GM18909 (cell line): Measurements from ENCODE around the gene MANEAL.

ENCODE experiments used
- ATAC-seq: cut with Tn5 transposase; IDR thresholded peaks from one replicate; pipeline ENCODE4 v1.9.1; 2021; ENCODE audit warnings: mild to moderate bottlenecking; ENCODE audit not compliant: unreplicated experiment, poor library complexity

Gene MANEAL

GRCh38 chr1:37778654-37779053 lies 15.0 kb upstream of the MANEAL start:
- ATAC-seq: no peak

- no peak for ATAC-seq
Measured at GRCh38 chr1:37782491-37782890, 11.2 kb upstream of the MANEAL start.

GRCh38 chr1:37792943-37793686 lies 532 bp upstream of the MANEAL start:
- no peak for ATAC-seq

- no peak for ATAC-seq
Measured at GRCh38 chr1:37794372-37795339, 1.0 kb downstream of the MANEAL start.

- no peak for ATAC-seq
Measured at GRCh38 chr1:37795340-37796125, 1.9 kb downstream of the MANEAL start.

DNA sequence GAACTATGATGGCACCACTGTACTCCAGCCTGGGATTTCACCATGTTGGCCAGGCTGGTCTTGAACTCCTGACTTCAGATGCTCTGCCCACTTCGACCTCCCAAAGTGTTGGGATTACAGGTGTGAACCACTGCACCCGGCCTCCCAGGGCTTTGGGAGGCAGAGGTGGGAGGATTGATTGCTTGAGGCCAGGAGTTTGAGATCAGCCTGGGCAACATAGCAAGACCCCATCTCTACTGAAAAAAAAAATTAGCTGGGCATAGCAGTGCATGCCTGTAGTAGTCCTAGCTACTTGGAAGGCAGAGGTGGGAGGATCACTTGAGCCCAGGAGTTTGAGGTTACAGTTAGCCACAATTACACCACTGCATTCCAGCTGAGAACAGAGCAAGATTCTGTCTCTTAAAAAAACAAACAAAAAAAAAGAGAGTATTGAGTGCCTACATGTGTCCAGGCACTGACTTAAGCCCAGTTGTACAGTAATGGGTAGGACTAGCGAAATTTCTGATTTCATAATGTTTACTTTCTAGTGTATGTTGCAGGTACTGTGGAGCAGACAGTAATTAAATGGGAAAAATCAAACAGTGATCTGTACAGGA lies 4.2 kb downstream of the MANEAL start:
- no peak for ATAC-seq

GRCh38 chr1:37802439-37802838 lies 8.8 kb downstream of the MANEAL start:
- no peak for ATAC-seq

- no peak for ATAC-seq
Measured at GRCh38 chr1:37807220-37807554, 13.5 kb downstream of the MANEAL start.

DNA sequence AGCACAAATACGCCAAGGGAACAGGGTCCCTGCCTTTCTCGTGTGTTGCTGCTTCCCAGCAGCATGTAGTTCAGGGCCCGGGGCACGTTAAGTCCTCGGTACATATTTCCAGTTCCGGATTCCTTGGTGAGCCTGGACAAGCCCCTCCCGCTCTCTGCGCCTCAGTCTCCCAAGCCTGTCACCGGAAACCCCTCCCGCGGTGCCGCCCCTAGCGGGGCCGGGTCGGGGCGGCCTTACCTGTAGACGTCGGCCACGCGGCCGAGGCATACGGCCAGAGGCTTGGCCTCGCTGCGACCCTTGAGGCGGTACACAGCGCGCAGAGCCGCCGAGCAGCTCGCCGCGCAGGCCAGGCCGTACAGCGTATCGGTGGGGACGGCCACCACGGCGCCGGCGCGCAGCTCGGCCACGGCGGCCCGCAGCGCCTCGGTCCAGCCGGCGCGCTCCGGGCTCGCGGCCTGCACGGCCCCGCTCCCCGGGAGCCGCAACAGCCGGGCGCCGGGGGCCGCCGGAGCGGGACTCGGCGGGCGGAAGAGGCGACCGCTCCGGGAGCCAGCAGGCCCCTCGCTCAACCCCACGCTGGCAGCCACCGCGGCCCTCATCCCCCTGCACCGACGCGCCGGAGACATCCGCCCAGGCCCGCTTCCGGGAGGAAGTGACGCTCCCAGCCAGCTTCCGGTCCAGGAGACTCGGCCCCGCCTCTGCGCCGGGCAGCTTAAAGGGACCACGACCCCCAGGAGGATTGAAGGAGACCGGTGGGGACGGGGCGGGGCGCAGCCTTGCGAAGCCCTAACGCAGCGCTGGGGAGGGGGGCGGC lies 14.1 kb downstream of the MANEAL start, which contains the start of the genes C1orf122 and YRDC:
Gene C1orf122 (plus strand): TSS at position 236 of the 814 bp plus-strand sequence. CDS start 615 bp downstream, outside the sequence.
Gene YRDC (minus strand): TSS at position 654 of the 814 bp plus-strand sequence. CDS start 28 bp downstream, at position 626.
- peak; percentile 87 for ATAC-seq

DNA sequence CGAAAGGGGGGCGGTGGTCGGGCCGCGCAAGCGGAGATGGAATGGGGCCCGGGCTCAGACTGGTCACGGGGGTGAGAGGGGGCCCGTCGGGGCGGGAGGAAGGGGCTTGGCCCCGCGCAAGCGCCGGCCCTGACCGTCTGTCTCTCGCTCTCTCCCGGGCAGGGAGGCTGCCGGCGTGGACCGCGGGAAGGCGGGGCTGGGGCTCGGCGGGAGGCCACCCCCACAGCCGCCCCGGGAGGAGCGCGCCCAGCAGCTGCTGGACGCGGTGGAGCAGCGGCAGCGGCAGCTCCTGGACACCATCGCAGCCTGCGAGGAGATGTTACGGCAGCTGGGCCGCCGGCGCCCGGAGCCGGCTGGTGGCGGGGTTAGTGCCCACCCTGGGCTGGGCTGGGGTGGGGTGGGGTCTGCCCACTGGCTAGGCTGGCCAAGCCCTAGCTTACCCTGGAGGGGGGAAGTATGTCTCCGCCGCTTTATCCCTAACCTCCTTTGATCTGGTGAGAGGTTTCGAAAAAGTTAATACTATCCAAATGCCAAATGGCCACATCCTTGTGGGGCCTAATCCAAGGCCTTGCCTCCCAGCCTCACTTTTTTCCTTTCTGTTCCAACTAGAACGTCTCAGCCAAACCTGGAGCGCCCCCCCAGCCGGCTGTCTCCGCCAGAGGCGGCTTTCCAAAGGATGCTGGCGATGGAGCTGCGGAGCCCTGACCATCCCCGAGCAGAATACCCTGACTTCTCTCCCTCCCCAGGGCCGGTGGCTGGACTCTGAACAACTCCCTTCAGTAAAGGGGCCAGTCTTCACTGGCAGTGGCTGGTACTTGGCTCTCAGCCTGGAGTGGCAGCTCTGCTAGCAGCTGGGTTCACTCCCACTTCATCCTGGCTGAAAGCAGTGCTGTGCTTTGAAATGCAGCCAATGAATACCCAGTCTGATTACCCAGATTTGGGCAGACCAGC lies 15.0 kb downstream of the MANEAL start:
- ATAC-seq: peak; percentile 34

DNA sequence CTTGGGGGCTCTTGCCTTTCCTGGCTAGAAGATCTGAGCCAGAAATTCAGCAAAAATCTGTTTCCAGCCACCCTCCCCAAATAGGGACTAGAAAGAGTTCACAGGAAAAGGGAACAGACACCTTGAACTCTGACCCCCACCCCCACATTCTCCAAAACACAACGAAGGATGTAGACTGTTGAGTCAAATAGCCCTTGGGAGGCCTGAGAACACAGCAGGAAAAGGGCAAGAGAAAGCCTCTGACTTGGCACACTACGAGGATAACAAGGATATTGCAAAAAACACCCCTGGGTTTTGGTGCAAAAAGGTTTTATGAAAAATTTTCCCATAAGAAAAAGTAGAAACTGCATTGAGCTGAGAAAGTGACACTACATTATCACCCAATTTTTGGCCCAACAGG lies 16.3 kb downstream of the MANEAL start:
- no peak for ATAC-seq

DNA sequence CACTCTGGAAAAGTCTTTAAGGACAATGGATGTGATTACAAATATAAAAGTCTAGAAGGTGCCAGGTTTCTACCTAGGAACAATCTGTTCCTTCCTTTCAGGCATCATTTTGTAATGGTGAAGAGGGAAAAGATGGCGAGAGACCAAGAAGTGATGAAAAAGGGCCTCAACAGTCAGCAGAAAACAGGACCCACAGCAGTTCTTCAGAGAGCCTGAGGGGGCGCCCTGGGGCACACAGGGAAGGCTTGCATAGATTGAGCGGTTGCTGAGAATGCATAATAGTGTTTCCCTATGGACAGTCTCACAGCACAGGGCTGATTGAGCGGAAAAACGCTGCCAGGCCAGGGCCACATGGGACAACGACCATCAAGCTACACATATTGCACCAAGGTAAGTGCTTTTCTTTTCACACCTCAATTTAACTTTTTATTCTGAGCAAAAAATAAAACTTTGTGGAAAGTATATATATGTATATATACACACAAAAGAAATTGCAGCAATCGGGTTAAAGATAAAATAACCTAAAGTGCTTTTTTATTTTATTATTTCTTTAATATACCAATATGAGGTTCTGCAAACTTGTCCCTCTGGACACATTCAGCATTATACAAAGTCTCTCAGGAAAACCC lies 17.5 kb downstream of the MANEAL start:
- ATAC-seq: peak; percentile 36

DNA sequence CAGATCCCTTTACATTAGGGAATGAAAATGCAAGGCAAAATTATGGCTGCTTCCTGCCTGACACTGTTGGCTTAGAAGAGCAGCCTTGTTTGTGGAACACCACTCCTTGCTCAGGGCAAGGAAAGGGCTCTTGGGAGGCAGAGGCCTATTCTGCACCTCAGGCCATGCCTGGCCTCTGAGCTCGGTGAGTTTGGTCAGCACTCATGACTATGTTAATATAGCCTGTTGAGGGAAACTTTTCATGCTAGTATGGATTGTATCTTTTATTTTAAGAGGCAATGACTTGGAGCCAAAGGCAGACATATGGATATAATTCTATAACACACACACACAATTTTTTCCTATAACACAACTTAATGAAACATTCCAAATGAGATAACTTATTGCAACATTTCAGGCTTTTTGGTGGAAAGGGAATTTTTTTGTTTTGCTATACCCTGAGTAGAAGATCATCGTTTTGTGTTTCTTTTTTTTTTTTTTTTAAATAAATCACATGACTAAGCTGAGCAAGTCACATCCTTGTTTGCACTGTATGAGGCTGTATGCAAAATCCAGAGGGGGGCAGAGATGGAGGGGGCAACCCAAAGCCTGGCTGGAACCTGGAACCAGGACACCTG lies 20.0 kb downstream of the MANEAL start:
- no peak for ATAC-seq

- no peak for ATAC-seq
Measured at GRCh38 chr1:37814252-37814651, 20.6 kb downstream of the MANEAL start.

GRCh38 chr1:37817481-37817880 lies 23.8 kb downstream of the MANEAL start:
- ATAC-seq: no peak

DNA sequence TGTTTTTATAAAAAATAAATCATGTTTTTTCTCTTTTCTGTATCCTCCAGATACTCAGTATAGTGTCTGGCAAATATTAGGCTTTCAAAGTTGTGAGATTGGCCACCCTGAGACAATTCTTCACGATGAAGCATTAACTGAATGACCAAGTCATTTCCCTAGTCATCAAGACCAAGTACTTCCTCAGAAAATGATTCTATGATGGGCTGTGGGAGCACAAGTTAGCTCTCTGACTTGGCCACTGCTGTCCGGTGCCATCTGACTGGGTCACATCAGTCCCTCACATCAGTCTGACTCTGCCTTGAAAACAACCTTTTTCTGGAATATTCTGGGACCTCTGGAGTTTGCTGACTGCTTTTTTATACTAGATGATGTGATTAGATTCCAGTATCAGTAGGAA lies 27.8 kb downstream of the MANEAL start:
- no peak for ATAC-seq
